NCI-H526 (cell line): ENCODE data around the gene NR1H3.

Source experiments
- DNase-seq, 2 experiments: peaks; one replicate each; lab custom pipeline; 2025; lab: John Stamatoyannopoulos, UW

The NR1H3 gene

DNA sequence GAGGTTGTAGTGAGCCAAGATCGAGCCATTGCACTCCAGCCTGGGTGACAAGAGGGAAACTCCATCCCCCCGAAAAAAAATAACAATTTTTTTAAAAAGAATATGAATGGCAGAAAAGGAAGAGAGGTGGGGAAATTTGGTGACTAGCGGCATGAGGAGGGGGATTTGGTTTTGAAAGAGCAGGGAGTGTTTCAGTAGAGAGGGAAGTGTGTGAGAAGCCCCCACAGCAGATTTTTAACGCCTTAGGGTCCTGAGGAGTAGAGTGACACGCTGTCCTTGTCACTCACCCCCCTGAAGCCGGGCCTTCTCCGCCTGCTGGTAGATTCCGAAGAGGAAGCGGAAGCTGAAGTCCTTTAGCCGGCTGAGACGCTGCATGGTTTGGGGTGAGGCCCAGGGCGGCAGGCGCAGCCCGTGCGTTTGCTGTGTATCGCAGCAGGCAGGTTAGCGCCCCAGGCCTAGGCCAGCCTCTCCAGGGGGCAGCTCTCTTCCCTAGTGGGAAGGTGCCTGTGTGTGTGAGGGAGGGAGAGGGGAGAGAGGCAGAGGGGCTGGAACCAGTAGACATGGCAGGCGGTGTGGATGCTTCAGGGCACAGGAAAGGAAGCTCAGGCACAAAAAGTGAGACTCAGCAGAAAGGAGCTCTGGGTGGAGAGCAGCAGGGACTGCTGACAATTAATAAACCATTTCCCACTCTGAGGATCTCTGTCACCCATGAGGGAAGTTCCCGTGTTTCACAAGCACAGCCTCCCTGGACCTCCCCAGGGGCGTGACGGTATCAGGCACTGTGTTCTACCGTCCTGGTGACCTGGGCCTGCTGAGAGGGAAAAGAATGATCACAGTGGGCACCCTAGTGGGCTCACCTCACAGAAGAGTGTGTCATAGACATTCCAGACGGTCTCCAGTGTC is 13.1 kb upstream of the NR1H3 start:
- DNase-seq = no peak

DNA sequence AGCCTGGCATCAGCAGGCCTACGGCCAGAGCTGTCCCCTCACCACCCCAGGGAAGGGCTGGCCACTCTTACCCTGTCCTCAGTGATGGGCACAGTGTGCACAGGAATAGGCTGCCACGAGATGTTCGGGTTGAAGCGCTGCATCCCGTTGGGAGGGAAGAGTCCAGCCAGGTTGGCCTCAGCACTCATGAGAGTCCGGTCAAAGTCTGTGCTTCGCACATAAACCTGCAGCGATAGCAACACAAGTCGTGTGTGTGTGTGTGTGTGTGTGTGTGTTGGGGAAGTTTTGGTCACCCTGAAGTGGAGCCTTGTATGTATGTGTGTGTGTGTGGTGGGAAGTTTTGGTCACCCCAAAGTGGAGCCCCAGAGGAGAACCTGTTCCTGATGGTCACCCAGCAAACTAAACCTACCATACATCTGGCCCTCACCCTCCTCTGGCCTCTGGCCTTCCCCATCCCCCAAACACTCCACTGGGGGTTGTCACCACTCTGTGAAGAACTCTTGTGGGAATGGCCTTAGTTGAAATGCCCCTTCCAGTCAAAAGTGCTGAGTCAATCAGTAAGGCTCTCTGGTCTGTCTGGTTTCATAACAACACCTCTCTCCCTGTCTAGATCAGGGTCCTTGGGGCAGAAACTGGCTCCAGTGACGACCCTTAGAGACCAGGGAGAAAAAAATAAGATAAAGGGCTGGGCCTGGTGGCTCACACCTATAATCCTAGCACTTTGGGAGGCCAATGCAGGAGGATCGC is 12.0 kb upstream of the NR1H3 start:
- DNase-seq = no peak

DNA sequence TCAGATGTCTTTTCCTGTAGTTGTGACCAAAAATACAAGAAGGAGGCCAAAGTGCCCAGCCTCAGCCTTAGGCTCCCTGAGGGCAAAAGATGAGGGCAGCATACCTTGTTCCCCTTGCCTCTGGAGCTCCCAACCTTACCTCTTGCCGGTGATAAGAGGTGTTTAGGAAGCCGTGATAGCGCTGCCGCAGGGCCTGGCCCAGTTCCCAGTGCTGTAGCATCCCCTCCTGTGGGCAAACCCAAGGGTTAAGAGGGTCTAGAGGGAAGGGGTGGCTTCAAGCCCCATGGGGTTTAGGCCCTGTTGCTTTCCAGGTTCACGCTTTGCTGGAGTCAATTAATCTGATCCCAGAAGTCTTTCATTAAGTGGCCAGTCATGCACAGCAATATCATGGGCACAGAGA is 10.3 kb upstream of the NR1H3 start:
- no peak for DNase-seq

DNA sequence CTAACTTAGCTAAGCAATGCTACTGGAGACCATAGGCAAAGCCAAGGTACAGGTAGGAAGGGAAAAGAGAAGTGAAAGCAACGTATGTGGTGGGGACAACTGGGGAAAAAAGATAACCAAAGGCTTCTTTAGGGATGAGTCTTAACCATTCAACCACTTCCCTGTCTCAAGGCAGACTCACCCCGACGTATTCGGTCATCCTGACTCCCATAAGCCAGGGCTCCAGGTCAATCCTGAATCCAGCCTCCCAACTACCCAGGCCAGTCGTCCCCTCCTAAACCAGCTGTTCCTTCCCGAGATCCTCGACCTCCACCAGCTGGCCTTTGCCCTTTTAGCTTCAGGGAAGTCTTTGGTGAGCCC is 9.5 kb upstream of the NR1H3 start:
- no peak for DNase-seq

DNA sequence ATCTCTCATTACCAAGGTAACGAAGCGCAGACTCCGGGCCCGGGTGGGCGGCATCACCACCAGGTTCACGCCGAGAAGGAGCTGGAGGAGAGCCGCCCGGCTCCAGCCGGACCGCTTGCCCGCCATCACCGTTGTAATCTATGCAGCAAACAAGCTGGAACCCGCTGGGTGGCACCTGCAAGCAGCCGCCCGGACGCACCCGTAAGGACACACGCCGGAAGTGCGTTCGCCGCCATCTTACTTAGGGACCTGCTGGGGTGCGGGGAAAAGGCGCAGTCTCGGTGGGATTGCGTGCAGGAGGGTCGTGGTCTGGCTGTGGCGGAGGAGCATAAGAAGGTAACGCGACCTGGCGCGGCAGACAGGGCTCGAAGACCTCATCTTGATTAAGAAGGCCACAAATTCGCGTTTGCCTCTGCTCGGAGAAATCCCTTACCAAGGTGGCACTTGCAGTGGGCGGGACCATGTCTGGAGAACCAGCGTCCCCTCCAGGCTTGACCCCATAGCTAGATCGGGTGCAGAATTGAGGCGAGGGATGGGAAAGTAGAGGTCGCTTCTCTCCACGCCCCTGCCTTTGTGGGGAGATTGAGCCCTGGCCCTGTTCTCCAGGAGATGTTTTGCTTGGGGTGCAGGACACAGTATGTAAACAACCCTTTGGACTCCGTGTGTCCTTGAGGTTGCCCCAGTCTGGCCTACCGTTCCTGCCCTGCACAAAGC is 9.0 kb upstream of the NR1H3 start, which contains the start of gene ACP2:
Gene ACP2, minus strand, starts transcription at position 151 of the 714 bp plus-strand sequence. Its CDS starts 25 bp downstream, at position 126.
- DNase-seq = peak; percentile 83 to 96

DNA sequence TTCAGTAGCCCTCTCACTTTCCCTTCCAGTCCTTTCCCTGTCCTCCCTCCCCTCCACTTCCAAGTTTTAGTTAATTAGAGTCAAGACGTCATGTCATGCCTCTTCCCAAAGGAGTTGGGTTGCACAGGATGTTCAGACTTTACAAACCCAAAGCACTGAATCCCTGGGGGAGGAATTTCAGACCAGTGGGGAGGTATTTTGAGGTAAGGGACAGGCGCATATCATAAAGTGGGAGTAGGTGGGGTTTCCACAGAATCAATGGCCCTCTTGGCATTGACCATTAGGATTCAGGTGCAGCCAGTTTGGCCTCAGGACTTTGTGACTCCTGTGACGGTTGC is 8.4 kb upstream of the NR1H3 start:
- no peak for DNase-seq

DNA sequence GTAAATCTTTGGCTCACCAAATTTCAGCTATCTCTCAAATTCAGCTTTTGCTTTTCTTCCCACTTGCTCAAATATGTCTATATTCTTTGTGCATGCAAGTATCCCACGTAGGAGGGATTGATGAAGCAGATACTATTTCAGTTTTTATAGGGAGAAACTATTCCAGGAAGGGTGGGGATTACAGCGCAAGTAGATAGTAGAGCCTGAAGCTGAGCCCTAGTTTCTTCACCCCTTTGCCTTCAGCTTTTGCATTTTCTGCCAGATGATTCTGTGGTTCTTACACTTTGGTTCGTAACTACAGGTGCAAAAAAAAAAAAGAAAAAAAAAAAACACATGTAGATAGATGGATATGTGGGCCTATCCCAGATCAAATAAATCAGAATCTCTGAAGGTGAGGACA is 6.0 kb upstream of the NR1H3 start:
- DNase-seq = no peak

DNA sequence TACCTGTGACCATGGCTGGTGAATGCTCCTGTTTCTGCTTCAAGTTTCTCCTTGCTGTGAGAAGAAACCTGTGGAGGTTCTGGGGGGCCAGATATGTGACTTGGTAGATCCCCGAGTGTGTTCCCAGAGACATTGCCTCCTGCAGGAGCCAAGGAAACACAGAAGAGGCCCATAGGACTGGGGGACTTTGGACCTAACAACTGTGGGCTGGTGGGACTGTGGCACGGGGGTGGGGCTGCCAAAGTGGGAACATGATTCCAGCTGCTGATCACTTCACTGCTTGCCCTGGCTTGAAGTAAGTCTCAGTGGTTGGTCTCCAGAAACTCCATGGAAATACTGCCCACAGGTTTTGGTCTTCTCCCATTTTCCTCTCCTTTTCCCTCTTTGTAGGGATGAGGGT is 4.1 kb upstream of the NR1H3 start:
- no peak for DNase-seq

DNA sequence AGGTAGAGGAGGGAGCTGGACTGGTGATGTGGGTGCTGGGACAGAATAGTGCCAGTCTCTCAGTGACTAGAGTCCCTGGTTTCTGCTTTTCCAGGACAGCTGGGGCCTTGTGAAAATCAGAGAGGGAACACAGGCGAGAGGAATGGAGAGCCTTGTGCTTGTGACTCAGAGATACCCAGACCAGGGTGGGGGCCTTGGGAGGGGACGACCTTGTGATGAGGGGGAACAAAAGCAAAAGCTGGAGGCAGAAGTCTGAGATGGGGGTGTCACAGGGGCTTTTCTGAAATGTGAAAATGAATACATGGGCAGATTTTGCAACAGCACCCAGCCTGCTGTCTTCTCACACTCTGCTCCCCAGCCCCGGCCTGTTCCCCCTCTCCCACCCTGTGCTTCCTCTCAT is 3.4 kb upstream of the NR1H3 start:
- no peak for DNase-seq

DNA sequence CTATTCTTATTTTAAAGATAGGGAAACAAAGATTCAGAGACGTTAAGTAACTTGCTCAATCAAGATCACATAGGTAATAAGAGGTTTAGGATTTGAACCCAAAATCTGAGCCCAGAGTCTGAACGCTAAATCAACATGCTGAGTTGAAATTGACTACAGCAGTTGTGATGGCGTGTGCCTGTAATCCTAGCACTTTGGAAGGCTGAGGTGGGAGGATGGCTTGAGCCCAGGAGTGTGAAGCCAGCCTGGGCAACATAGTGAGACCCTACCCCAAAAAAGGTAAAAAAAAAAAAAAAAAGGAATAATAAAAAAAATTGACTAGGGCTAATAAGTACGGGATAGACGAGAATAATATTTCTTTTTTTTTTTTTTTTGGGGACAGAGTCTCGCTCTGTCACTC is 1.4 kb upstream of the NR1H3 start:
- no peak for DNase-seq

DNA sequence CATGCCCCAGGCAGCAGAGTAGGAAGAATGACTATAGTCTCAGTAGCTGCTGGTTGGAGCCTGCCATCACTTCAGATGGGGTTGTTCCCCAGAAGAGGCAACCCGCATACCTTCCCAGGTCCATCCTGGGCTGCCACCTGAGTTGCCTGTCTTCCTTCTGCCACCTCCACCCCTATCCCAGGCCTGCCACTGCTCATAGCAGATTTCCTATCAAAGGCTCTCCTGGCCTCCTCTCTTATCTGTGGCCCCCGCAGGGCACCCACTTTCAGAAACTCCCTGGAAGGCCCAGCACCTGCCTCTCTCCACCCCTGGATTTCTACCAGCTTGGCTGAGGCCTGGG is 649 bp upstream of the NR1H3 start:
- DNase-seq = no peak

DNA sequence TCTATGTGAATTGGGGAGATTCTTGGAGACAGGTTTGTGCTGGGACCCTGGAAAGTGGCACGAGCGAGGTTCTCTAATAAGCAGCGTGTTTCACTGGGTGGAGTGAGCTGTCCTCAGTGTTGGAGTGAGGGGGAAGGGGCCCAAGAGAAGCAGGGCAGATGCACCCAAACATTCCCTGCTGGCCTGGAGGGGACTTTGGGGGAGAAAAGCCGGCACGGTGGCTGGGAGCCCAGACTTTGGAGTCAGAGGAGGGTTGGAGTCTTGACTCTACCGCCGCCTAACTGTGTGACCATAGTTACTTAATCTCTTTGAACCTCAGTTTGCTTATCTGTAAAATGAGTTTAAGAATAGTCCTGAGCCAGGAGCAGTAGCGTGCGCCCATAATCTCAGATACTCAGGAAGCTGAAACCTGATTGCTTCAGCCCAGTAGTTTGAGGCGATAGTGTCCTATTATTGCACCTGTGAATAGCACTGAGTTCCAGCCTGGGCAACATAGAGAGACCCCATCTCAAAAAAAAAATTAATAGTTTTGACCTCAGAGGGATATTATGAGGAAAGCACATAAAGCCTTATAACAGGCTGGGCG is 614 bp downstream of the NR1H3 start:
- DNase-seq = no peak

DNA sequence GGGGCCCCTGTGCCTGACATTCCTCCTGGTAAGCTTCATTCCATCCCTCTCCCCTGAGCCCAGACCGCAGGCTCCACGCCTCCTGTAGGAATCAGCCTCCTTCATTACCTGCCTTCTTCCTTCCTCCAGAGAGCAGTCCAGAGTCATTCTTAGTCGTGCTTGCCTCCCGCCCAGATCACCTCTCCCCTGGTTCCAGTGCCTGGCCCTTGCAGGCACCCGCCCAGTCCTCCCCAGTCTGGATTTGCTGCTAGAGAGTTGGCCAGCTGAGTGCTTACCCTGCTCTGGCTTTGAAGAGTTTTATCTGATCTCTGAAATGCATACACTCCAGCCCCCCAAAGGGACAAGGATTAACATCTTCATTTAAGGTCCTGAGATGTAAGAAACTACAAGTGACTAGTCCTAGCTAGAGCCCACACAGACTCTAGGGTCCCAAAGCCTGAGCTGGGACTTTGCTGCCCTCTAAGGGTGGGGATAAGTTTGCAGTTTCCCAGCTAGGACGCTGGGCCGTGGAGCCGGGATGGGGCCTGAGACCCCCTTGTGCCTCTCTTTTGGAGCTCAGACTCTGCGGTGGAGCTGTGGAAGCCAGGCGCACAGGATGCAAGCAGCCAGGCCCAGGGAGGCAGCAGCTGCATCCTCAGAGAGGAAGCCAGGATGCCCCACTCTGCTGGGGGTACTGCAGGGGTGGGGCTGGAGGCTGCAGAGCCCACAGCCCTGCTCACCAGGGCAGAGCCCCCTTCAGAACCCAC is 1.6 kb downstream of the NR1H3 start:
- peak in 1 of 2 experiments; percentile 55 for DNase-seq

DNA sequence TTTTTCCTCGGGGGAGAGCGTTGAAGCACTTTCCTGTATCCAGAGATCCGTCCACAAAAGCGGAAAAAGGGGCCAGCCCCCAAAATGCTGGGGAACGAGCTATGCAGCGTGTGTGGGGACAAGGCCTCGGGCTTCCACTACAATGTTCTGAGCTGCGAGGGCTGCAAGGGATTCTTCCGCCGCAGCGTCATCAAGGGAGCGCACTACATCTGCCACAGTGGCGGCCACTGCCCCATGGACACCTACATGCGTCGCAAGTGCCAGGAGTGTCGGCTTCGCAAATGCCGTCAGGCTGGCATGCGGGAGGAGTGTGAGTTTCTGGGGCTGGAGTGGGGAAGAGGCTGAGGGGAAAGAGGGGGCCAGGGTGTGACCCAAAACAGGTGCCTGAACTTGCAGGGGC is 2.6 kb downstream of the NR1H3 start:
- DNase-seq = no peak

DNA sequence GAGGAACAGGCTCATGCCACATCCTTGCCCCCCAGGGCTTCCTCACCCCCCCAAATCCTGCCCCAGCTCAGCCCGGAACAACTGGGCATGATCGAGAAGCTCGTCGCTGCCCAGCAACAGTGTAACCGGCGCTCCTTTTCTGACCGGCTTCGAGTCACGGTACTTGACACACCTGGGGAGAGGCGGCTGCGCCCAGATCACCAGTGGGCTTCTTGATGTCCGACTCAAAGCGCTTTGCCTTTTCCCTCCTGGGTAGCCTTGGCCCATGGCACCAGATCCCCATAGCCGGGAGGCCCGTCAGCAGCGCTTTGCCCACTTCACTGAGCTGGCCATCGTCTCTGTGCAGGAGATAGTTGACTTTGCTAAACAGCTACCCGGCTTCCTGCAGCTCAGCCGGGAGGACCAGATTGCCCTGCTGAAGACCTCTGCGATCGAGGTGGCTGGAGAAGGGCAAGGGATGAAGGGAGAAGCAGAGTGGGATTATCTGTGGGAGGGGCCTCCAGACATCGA is 3.5 kb downstream of the NR1H3 start:
- no peak for DNase-seq

DNA sequence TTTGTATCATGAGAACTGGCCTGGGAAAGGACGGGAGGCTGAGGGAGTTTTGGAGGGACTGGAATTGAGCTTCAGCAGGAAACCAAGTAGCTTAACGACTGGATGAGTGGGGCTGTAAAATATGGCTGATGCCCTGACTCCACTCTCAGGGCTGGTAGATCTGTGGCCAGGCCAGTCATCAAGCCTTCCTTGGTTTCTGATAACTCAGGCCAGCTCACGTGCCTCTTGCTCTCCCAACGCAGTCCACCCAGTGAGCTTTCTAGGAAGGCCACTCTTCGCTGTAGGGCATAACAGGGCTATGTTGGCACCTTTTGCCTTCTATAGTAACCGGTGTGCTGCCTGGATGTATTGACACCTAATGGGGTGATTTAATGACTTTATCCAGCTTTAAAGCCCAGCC is 6.3 kb downstream of the NR1H3 start:
- no peak for DNase-seq

DNA sequence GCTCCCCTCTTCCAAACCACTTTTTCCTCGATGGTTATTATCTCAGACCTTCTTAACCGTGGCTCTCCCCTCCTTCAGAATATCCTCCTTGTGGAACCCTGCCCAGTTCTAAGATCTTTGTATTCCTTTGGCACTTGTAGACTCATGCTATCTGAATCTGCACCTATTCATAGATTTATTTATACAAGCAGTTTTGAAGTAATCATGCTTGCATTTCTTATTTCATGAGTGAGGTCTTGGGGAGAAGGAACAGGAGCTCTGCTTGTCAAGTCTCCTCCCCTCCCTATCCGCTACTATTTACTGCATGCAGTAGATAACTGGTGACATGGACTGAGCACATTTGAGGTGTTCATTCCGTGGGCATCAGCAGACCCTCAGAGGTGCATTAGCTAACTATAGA is 6.7 kb downstream of the NR1H3 start:
- no peak for DNase-seq

DNA sequence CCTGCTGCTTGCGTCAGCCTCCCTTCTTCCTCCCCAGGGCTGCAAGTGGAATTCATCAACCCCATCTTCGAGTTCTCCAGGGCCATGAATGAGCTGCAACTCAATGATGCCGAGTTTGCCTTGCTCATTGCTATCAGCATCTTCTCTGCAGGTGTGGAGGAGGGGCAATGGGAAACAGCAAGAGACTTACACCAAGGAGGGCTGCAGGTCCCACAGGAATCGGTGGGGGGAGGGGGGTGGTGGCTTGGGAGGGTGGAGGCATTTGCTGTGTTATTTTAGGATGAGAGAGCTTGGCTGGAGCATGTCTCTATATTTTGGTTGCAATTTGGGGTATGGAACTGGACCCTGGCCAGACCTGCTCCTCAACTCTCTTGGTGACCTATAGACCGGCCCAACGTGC is 10.1 kb downstream of the NR1H3 start:
- no peak for DNase-seq

DNA sequence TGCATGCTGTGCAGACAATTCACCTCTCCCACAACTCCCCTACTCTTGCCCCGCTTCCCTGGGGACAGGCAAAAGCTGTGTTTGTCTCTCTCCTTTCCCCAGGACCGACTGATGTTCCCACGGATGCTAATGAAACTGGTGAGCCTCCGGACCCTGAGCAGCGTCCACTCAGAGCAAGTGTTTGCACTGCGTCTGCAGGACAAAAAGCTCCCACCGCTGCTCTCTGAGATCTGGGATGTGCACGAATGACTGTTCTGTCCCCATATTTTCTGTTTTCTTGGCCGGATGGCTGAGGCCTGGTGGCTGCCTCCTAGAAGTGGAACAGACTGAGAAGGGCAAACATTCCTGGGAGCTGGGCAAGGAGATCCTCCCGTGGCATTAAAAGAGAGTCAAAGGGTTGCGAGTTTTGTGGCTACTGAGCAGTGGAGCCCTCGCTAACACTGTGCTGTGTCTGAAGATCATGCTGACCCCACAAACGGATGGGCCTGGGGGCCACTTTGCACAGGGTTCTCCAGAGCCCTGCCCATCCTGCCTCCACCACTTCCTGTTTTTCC is 10.7 kb downstream of the NR1H3 start:
- no peak for DNase-seq

DNA sequence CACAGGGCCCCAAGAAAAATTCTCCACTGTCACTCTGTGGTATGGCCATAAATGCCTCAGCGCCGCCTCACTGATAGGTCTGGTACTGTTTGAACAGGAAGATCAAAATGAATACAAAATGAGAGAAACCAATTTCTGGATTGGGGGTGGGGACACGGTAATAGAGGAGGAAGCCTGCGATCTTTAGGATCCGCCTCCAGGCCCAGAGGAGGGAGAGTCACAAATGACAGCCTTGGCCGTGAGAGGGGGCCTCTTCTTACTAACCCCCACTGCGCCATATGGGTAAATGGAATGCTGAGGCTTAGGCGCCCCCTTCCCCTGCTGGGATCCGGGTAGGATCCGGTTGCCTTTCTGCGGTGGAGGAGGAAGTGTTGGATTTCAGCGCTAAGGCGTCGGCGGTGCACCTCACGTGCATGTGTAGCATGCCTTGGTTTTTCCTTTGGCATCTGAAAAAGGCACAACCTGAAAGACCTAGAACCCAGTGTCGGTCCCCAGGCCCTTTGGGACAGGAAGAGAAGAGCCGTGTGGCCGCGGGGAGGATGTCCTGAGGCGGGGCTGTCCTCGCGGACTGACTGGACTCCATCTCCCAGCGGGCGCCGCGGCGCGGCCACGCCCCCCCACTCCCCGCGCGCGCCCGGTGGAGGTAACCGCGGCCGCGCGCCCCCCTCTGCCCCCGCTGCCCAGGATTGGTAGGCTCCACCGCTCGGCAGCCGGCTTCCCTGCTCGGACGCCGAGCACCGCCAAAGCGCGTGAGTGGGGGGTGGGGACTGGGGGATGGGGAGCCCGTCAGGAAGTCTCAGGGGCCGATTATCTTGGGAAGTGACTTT is 11.4 kb downstream of the NR1H3 start:
- DNase-seq = peak; percentile 95 to 97
